Esophagus squamous epithelium (tissue), 5 donors: ENCODE measurements around the gene ARHGEF18. TPM values are rescaled to one million over a fixed set of nuclear protein-coding genes. Genes with fewer than 3 reads are reported as not detected.
A peak's percentile ranks its signal among the peaks of the same experiment; 100 is the strongest.

Experiments
- DNase-seq: peaks from one replicate; lab custom pipeline; 2025; lab: John Stamatoyannopoulos, UW
- H3K27ac ChIP-seq, 4 donors: fragments of 200-600 bp; sonication (generic); one replicate each; pipeline ENCODE4 v1.5.1; 2016 to 2019; ENCODE audit warnings: mild to moderate bottlenecking in 1 of 4
- H3K27me3 ChIP-seq, 4 donors: fragments of 200-600 bp; sonication (generic); 1 replicate in 3 of 4; 2 replicates in 1 of 4; pipeline versions ENCODE4 v1.5.1 to v1.6.0; 2017 to 2021; ENCODE audit warnings: antibody characterized with exemption in 1 of 4
- H3K36me3 ChIP-seq, 3 donors: fragments of 200-600 bp; sonication (generic); one replicate each; pipeline ENCODE4 v1.5.1; 2016 to 2019
- H3K4me1 ChIP-seq, 3 donors: fragments of 200-600 bp; sonication (generic); one replicate each; pipeline ENCODE4 v1.5.1; 2017 to 2019
- H3K4me3 ChIP-seq, 4 donors: fragments of 200-600 bp; sonication (generic); 1 replicate in 3 of 4; 2 replicates in 1 of 4; pipeline ENCODE4 v1.5.1; 2016 to 2019; ENCODE audit warnings: mild to moderate bottlenecking in 2 of 4, moderate library complexity in 1 of 4
- H3K9me3 ChIP-seq, 3 donors: fragments of 200-600 bp; sonication (generic); one replicate each; pipeline ENCODE4 v1.5.1; 2016 to 2019
- POLR2A ChIP-seq, 4 donors: fragments of 450-650 bp; IDR thresholded peaks; one replicate each; pipeline ENCODE4 v1.6.1; 2017; ENCODE audit warnings: antibody characterized with exemption in 4 of 4, mild to moderate bottlenecking in 4 of 4, moderate library complexity in 3 of 4
- WGBS, 2 donors: methylation state at CpG; one replicate each; pipeline ENCODE4 v1.1.5; 2018; 5-methylcytosine and 5-hydroxymethylcytosine counted together
- intact Hi-C: fragments of 100-400 bp; cut with DNase I; formaldehyde crosslinking; loops from one replicate; pipeline ENCODE4 v1.15.0; 2022
- total RNA-seq, 4 donors: library from RNA; depleted of rRNA; stranded (reverse); fragments of >200 nt; gene quantifications; one replicate each; pipeline ENCODE4 v1.1.0, GENCODE V29; 2016
- TF ChIP-seq, protein P1 (sequence below), 6 experiments: fragments of 450-650 bp in 4 of 6; fragments of 200-600 bp in 2 of 6; sonication (generic) in 2 of 6; IDR thresholded peaks; one replicate each; pipeline ENCODE4 v1.5.1; 2016 to 2019; ENCODE audit warnings: antibody characterized with exemption in 6 of 6, mild to moderate bottlenecking in 4 of 6, moderate library complexity in 4 of 6
- donor health status: DM: yes; HTN: yes; CAD: no.

Gene ARHGEF18
- total RNA-seq, 4 donors from 2014 or later, result 24.2 to 42.0 (median 28.7) TPM

GRCh38 chr19:7391218-7391670, 42.5 kb downstream of the ARHGEF18 start:
- 25 to 38% methylated on average over 14 of the region's 14 CpGs for WGBS, 2 donors
- intact Hi-C loops, result no loop called here
- Histone ChIP-seq H3K9me3 (no peaks in the 10 kb centered on the region), H3K36me3 (no peaks in the 10 kb centered on the region), H3K4me3 (no peak overlapping the region), H3K4me1 (peaks cover 5 to 35% (median 12%) of the 10 kb centered on the region in 3 donors), H3K27me3 (no peaks in the 10 kb centered on the region), H3K27ac (peak overlapping the region; percentile 58 to 78 (median 66))
- TF ChIP-seq, protein P1, sequence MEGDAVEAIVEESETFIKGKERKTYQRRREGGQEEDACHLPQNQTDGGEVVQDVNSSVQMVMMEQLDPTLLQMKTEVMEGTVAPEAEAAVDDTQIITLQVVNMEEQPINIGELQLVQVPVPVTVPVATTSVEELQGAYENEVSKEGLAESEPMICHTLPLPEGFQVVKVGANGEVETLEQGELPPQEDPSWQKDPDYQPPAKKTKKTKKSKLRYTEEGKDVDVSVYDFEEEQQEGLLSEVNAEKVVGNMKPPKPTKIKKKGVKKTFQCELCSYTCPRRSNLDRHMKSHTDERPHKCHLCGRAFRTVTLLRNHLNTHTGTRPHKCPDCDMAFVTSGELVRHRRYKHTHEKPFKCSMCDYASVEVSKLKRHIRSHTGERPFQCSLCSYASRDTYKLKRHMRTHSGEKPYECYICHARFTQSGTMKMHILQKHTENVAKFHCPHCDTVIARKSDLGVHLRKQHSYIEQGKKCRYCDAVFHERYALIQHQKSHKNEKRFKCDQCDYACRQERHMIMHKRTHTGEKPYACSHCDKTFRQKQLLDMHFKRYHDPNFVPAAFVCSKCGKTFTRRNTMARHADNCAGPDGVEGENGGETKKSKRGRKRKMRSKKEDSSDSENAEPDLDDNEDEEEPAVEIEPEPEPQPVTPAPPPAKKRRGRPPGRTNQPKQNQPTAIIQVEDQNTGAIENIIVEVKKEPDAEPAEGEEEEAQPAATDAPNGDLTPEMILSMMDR (IDR thresholded peaks at IDR 0.05), result no peak
- no peak for TF ChIP-seq POLR2A (IDR thresholded peaks at IDR 0.05)
- no peak for DNase-seq

DNA sequence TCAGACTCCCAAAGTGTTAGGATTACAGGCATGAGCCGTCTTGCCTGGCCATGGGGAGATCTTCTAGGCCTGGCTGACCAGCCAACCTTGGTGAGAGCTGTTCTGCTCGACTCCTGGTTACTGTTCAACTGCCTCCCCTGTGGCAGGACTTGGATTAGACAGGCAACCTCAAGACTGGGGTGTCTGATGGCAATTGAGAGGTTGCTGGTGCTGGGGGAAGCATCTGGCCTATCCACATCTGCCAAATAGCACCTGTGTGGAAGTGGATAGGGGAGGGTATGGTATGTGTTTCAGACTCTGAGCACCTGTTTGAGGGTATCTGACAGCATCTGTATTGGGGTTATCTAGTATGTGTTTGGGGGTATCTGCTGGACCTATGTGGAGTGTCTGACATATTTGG, 44.7 kb downstream of the ARHGEF18 start:
- WGBS, 2 donors, result 60% methylated on average over 2 of the region's 2 CpGs; no CpG with 5 or more reads in 1 of the 2 donors
- no peaks in the 10 kb centered on the region for H3K27me3 ChIP-seq
- peaks cover 5 to 55% (median 15%) of the 10 kb centered on the region in 3 donors for H3K4me1 ChIP-seq
- no peaks in the 10 kb centered on the region for H3K9me3 ChIP-seq
- intact Hi-C loops, result no loop called here
- H3K36me3 ChIP-seq, result no peaks in the 10 kb centered on the region
- no peak for TF ChIP-seq POLR2A (IDR thresholded peaks at IDR 0.05)
- TF ChIP-seq, protein P1 (IDR thresholded peaks at IDR 0.05), result no peak
- DNase-seq, result no peak
- no peak overlapping the region for H3K27ac ChIP-seq
- H3K4me3 ChIP-seq, result no peak overlapping the region

GRCh38 chr19:7393939-7394730, 45.4 kb downstream of the ARHGEF18 start:
- TF ChIP-seq, protein P1 (IDR thresholded peaks at IDR 0.05), result no peak
- no peak for TF ChIP-seq POLR2A (IDR thresholded peaks at IDR 0.05)
- H3K4me3 ChIP-seq, result peak overlapping the region; percentile 82 to 100 (median 91)
- H3K36me3 ChIP-seq, result no peaks in the 10 kb centered on the region
- peaks cover 5 to 62% (median 15%) of the 10 kb centered on the region in 3 donors for H3K4me1 ChIP-seq
- peak overlapping the region; percentile 88 to 96 (median 92) for H3K27ac ChIP-seq
- H3K27me3 ChIP-seq, result no peaks in the 10 kb centered on the region
- H3K9me3 ChIP-seq, result no peaks in the 10 kb centered on the region
- no peak for DNase-seq
- WGBS, 2 donors, result 13 to 17% methylated on average over 8 to 11 of the region's 13 CpGs
- intact Hi-C loops, result no loop called here

DNA sequence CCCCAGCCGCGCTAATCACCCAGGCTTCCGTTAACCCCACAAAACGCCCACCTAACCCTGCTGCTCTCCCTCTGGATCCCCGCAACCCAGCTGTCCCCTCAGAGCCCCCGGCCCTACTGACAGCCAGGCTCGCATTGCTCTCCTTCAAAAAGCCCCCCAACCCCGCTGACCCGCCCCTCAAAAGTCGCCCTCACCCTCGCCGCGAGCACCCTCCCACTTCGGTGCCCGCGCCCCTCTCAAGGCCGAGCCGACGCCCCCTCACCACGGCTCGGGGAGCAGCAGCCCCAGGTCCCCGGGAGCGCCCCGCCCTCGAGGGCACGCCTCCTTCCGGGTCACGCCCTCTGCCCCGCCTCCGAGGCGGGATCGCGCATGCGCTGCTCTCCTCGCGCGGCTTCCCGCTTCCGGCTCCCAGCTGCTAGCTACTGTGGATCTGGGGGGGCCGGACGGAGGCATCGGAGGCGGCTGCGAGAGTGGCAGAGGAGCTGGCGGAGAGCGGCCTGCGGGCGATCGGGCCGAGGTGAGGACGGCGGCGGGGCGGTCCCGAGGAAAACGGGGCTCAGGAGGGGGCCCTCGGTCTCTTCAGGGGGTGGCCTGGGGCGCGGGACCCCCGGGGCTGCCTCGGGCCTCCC, 46.1 kb downstream of the ARHGEF18 start:
- WGBS, 2 donors, result 0% methylated on average over 16 of the region's 61 CpGs; no CpG with 5 or more reads in 1 of the 2 donors
- Histone ChIP-seq H3K9me3 (no peaks in the 10 kb centered on the region), H3K36me3 (no peaks in the 10 kb centered on the region), H3K27me3 (no peaks in the 10 kb centered on the region), H3K4me1 (peaks cover 5 to 64% (median 15%) of the 10 kb centered on the region in 3 donors), H3K4me3 (peak overlapping the region; percentile 82 to 100 (median 91)), H3K27ac (peak overlapping the region; percentile 88 to 96 (median 92))
- intact Hi-C loops, result no loop called here
- TF ChIP-seq, protein P1 (IDR thresholded peaks at IDR 0.05), result peak in 1 of 6 experiments; percentile 24
- peak in 3 of 4 donors; percentile 66 to 88 (median 75) for TF ChIP-seq POLR2A (IDR thresholded peaks at IDR 0.05)
- DNase-seq, result peak; percentile 28
